GM10248 (cell line): Measurements from ENCODE around the gene NRIP2.
A peak's percentile ranks its signal among the peaks of the same experiment; 100 is the strongest.

Experiments
- CTCF ChIA-PET: fragments of 300-600 bp; sonication (Branson Sonifier 250); formaldehyde crosslinking; extraction: SDS; loops from one replicate; lab custom pipeline; 2021; ENCODE audit warnings: antibody characterized with exemption; lab: Yijun Ruan, JAX
- POLR2A ChIA-PET: fragments of 350-650 bp; sonication (Branson Sonifier 250); formaldehyde crosslinking; extraction: SDS; loops from one replicate; lab custom pipeline; 2020; ENCODE audit warnings: antibody characterized with exemption; lab: Yijun Ruan, JAX
- DNase-seq: peaks from one replicate; pipeline ENCODE4 v3.0.0; 2012; ENCODE audit errors: extremely low spot score
- TF ChIP-seq, protein P1 (sequence below): IDR thresholded peaks from 2 replicates; pipeline ENCODE4 v1.5.1; 2012; ENCODE audit warnings: mild to moderate bottlenecking, low read depth; ENCODE audit errors: extremely low read depth, missing control alignments, control extremely low read depth

NRIP2 gene

GRCh38 chr12:2857021-2857431 is 22.2 kb upstream of the NRIP2 start, which contains the start of gene TEX52:
Gene TEX52, minus strand, starts transcription at chr12:2857039. Its CDS starts 13 bp downstream, at chr12:2857026.
- ChIA-PET CTCF (interaction anchor here (1.0 to 7.5 kb wide), 4 partner anchors 10 to 185 kb away, joined by 4 to 56 read pairs (median 4); no protein-coding TSS in a partner anchor), POLR2A (no interaction called here)
- DNase-seq: no peak
- TF ChIP-seq, protein P1, sequence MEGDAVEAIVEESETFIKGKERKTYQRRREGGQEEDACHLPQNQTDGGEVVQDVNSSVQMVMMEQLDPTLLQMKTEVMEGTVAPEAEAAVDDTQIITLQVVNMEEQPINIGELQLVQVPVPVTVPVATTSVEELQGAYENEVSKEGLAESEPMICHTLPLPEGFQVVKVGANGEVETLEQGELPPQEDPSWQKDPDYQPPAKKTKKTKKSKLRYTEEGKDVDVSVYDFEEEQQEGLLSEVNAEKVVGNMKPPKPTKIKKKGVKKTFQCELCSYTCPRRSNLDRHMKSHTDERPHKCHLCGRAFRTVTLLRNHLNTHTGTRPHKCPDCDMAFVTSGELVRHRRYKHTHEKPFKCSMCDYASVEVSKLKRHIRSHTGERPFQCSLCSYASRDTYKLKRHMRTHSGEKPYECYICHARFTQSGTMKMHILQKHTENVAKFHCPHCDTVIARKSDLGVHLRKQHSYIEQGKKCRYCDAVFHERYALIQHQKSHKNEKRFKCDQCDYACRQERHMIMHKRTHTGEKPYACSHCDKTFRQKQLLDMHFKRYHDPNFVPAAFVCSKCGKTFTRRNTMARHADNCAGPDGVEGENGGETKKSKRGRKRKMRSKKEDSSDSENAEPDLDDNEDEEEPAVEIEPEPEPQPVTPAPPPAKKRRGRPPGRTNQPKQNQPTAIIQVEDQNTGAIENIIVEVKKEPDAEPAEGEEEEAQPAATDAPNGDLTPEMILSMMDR: no peak

DNA sequence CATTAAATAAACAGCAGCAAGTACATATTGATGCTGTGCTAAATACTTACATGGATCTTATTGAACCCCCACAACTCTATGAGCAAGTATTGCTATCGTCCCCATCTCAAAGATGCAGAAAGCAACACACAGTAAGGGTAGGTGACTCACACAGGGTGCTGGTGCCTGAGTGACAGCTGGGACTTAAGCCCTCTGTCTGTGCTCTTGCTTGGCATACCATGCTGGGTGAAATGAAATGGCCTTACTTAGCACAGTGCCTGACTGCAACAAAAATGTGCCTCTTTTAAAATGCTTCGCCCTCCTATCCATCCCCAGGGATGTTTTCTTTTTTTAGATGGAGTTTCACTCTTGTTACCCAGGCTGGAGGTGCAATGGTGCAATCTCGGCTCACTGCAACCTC is 21.2 kb upstream of the NRIP2 start:
- CTCF ChIA-PET: interaction anchor here (1.1 to 7.5 kb wide), 3 partner anchors 8 to 186 kb away, joined by 4 to 56 read pairs (median 23); no protein-coding TSS in a partner anchor
- no peak for DNase-seq
- POLR2A ChIA-PET: no interaction called here
- TF ChIP-seq, protein P1: no peak

DNA sequence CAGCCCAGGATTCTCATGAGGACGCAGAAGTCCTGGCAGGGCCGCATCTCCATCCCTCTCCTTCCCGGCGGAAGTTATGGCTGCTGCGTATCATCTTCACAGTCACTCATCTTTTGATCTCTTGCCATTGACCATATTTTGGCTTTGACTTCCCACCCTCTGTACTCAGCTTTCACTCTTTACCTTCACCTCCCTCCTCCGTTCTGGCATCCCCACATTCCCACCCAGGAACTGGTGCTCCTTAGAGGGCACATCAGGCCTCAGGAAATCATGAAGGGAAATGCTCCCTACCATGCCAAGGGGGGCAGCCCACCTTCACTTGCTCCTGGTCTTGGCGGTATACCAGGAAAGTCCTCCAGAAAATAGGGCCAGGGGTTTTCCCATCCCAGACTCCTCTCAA is 20.7 kb upstream of the NRIP2 start:
- ChIA-PET CTCF (interaction anchor here (1.0 to 7.5 kb wide), 7 partner anchors 8 to 178 kb away, joined by 3 to 56 read pairs (median 11); partner anchors contain the start of genes NRIP2 and TULP3), POLR2A (no interaction called here)
- TF ChIP-seq, protein P1: no peak
- DNase-seq: no peak

- no peak for DNase-seq
- ChIA-PET CTCF (interaction anchor here (0.9 to 7.5 kb wide), 22 partner anchors 9 to 417 kb away, joined by 3 to 56 read pairs (median 7); partner anchors contain the start of genes NRIP2 and TULP3), POLR2A (no interaction called here)
- TF ChIP-seq, protein P1: no peak
Observed at GRCh38 chr12:2854669-2855453, 20.0 kb upstream of the NRIP2 start.

GRCh38 chr12:2853626-2854025 is 18.8 kb upstream of the NRIP2 start:
- TF ChIP-seq, protein P1: peak; percentile 72
- ChIA-PET CTCF (interaction anchor here (0.7 to 7.5 kb wide), 23 partner anchors 9 to 419 kb away, joined by 3 to 56 read pairs (median 7); partner anchors contain the start of gene NRIP2), POLR2A (no interaction called here)
- peak; percentile 75 for DNase-seq

- no peak for DNase-seq
- CTCF ChIA-PET: interaction anchor here (1.3 to 7.5 kb wide), 5 partner anchors 12 to 191 kb away, joined by 4 to 56 read pairs (median 18); no protein-coding TSS in a partner anchor
- TF ChIP-seq, protein P1: no peak
- POLR2A ChIA-PET: no interaction called here
Observed at GRCh38 chr12:2851931-2852330, 17.1 kb upstream of the NRIP2 start.
